ENCODE results near the gene PTPRM. TPM values are rescaled to one million over a fixed set of nuclear protein-coding genes. Genes with fewer than 3 reads are reported as not detected.

The PTPRM gene
- total RNA-seq, 1 donor from 2014 or later: 4.5 TPM

DNA sequence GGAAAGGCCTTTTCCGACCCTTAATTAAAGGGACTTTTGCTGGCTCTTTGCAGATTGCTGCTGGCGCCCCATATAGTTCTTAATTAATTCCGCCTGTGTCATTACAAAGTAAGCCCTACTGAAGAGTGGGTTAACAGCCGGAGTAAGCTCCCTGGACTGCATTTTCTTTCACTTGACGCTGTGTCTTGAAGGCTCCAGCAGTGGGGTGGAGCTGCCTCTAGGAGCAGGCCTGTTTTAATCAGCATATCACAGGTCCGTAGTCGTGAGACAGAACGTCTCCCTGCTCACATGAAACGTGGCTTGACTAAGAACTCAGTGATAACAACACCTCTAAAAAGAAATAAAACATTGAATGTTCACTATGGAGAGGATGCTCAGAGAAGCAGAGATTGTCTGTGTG lies 712.2 kb downstream of the PTPRM start:
- H3K4me3 Mint-ChIP-seq (ENCODE audit: low read depth): no peak overlapping the region
- H3K27ac Mint-ChIP-seq: no peak overlapping the region
- DNase-seq (ENCODE audit: low spot score): no peak
- H3K27me3 Mint-ChIP-seq (ENCODE audit: low read depth): no peaks in the 10 kb centered on the region
- no peaks in the 10 kb centered on the region for H3K9me3 Mint-ChIP-seq
- H3K4me1 Mint-ChIP-seq (ENCODE audit: low read depth): no peaks in the 10 kb centered on the region
- intact Hi-C loops (cut with micrococcal nuclease): no loop called here
- no peaks in the 10 kb centered on the region for H3K36me3 Mint-ChIP-seq (ENCODE audit: low read depth)

DNA sequence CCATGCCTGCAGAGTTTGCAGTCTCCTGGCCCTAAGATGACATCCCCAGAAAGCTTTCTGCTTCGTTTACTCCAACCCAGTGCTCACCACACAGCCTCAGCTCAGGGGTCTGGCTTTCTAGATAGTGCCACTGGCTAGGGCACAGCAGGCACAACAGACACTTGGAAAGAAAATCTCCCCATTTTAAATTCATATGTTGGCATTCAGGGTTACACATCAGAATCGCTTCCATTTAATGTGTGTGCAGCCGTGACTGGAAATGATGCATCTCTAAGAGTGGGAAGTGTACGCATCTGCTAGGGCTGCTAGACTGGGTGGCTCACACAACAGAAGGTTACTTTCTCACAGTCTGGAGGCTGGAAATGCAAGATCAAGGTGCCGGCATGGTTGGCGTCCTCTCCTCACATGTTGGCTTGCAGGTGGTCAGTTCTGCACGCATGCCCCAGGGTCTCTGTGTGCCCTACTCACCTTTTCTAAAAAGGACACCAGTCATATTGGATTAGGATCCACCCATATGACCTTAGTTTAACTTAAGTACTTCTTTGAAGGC lies 712.7 kb downstream of the PTPRM start:
- no peak overlapping the region for H3K4me3 Mint-ChIP-seq (ENCODE audit: low read depth)
- H3K9me3 Mint-ChIP-seq: no peaks in the 10 kb centered on the region
- intact Hi-C loops (cut with micrococcal nuclease): no loop called here
- H3K27me3 Mint-ChIP-seq (ENCODE audit: low read depth): no peaks in the 10 kb centered on the region
- DNase-seq (ENCODE audit: low spot score): no peak
- H3K27ac Mint-ChIP-seq: no peak overlapping the region
- no peaks in the 10 kb centered on the region for H3K4me1 Mint-ChIP-seq (ENCODE audit: low read depth)
- no peaks in the 10 kb centered on the region for H3K36me3 Mint-ChIP-seq (ENCODE audit: low read depth)

DNA sequence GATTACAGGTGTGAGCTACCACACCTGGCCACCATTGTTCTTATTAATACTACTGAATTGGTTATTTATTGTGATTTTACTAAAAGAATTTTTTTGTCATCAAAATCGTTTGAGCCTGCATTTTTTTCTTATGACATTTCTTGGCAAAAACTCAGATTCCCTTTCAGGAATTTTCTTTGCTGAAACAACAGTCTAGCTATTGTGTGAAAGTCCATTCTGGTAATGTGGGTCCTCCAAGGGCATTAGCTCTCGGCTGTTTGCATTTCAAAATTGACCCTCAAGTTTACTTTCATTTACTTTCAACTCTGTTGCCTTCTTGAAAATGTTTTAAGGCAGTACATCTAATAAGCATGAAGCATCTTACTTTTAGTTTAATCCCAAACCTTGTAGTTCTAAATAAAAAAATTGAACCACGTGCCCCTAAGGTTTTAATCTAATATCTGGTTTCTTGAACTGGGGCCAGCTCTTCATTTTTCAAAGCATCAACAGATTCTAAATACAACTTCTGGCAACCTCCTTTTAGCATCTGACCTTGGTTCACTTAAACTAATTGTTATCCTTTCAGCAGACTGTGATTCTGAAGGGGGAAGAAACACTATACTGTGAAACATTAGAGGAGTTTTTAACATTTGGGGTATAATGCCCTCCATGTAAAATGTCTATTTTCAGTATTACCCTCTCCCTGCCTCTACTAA lies 716.9 kb downstream of the PTPRM start:
- intact Hi-C loops (cut with micrococcal nuclease): no loop called here
- H3K4me3 Mint-ChIP-seq (ENCODE audit: low read depth): no peak overlapping the region
- H3K36me3 Mint-ChIP-seq (ENCODE audit: low read depth): no peaks in the 10 kb centered on the region
- H3K9me3 Mint-ChIP-seq: no peaks in the 10 kb centered on the region
- no peak for DNase-seq (ENCODE audit: low spot score)
- H3K27me3 Mint-ChIP-seq (ENCODE audit: low read depth): no peaks in the 10 kb centered on the region
- H3K4me1 Mint-ChIP-seq (ENCODE audit: low read depth): no peaks in the 10 kb centered on the region
- H3K27ac Mint-ChIP-seq: no peak overlapping the region

DNA sequence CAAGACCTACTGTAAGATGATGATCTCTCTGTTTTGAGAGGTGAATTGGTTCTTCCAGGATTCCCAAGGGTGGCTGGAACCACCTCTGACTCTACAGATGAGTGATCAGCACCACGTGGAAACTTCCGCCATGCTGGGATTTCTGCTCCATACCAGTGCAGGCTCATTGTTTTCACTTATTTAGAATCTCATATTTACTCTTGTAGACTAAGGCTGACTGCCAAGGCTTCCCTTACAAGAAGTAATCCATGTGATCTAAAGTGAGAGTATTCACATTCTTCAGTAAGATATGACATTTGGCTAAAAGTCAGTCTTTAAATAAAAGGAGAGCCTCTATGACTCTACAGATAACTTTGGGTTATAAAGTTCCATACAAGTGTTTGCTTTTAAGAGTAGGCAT lies 719.2 kb downstream of the PTPRM start:
- Mint-ChIP-seq H3K27ac (no peak overlapping the region), H3K27me3 (ENCODE audit: low read depth) (no peaks in the 10 kb centered on the region), H3K9me3 (no peaks in the 10 kb centered on the region), H3K4me3 (ENCODE audit: low read depth) (no peak overlapping the region), H3K4me1 (ENCODE audit: low read depth) (no peaks in the 10 kb centered on the region), H3K36me3 (ENCODE audit: low read depth) (no peaks in the 10 kb centered on the region)
- DNase-seq (ENCODE audit: low spot score): no peak
- intact Hi-C loops (cut with micrococcal nuclease): no loop called here

DNA sequence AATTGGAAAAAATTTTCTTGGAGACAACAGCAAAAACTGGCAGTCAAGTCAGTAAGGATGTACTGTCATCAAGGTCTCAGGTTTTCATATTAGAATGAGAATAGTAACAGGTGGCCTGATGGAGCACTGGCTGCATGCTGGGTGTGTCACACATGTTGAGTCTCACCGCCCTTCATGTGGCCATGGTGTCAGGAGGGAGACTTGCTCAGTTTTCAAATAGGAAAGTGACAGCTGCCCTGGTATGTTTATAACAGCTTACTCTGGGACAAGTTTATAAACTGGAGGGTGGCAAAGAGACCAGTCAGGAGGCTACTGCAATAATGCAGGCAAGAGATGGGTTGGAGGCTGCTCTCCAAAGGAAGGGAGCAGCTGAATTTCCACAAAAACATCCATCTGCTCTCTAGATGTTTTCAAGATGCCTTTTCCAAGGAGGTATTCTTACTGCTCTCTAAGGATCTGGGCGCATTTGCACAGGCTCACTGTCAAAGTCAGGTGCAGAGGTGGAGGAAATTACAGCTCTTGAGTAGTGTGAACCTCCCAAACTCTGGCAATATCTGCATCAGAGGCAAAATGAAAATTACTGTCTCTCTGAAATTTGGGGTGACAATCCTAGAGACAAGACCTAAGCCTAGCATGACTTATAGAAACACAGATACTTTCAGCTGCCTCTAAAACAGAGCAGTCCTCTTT lies 720.2 kb downstream of the PTPRM start:
- no peaks in the 10 kb centered on the region for H3K9me3 Mint-ChIP-seq
- H3K4me3 Mint-ChIP-seq (ENCODE audit: low read depth): no peak overlapping the region
- no peaks in the 10 kb centered on the region for H3K27me3 Mint-ChIP-seq (ENCODE audit: low read depth)
- intact Hi-C loops (cut with micrococcal nuclease): no loop called here
- no peak overlapping the region for H3K27ac Mint-ChIP-seq
- H3K36me3 Mint-ChIP-seq (ENCODE audit: low read depth): no peaks in the 10 kb centered on the region
- no peaks in the 10 kb centered on the region for H3K4me1 Mint-ChIP-seq (ENCODE audit: low read depth)
- no peak for DNase-seq (ENCODE audit: low spot score)

DNA sequence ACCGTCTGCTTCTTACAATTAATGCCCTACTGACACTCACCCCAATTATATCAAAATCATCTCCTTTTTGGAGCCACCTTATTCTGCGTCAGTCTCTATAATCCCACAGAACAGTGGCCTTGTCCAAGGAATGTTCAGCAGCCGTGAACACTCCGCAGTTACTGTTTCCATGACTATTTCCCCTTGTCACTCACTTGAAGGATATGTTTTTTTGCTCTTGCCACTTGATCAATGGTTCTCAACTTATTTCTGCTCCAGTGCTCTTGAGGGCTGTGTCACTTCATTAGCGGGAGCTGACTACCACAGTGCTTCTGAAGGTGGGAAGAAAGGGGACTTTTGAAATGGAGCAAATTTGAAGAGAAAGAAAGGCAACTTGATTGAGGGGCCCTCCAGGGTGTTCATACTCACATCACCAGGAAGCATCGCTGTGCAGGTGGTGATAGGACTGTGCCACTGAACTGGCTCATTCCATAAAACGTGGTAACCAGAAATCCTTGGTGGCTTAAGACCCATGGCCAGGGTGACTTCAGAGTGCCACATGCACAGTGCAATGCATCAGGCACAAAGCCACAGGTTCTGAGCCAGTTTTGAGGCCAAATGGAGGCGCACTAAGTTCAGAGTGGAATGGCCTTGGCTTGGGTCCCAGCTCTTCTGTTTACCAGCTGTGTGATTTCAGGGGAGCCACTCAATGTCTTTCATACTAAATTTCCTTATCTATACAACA lies 721.5 kb downstream of the PTPRM start:
- H3K27ac Mint-ChIP-seq: no peak overlapping the region
- H3K4me1 Mint-ChIP-seq (ENCODE audit: low read depth): no peaks in the 10 kb centered on the region
- intact Hi-C loops (cut with micrococcal nuclease): no loop called here
- H3K9me3 Mint-ChIP-seq: no peaks in the 10 kb centered on the region
- H3K4me3 Mint-ChIP-seq (ENCODE audit: low read depth): no peak overlapping the region
- H3K27me3 Mint-ChIP-seq (ENCODE audit: low read depth): no peaks in the 10 kb centered on the region
- no peak for DNase-seq (ENCODE audit: low spot score)
- no peaks in the 10 kb centered on the region for H3K36me3 Mint-ChIP-seq (ENCODE audit: low read depth)

DNA sequence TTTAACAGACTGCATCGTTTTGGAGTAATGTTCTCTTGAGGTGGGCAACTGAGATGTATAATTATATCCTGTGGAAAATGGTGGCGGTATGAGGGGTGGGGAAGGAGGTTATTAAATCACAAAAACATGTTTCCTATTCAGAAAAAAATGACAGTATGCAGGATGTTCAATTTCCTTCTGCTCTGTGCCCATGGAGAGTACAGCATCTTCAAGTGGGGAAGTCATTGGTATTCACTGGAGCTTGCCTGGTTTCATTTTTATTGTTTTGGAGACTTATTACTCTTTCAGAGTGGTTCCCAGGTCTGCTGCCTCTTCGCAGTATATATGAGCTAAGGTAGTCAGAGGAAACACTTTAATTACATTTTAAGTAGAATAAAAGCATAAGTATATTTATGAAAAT lies 723.3 kb downstream of the PTPRM start:
- no peak overlapping the region for H3K27ac Mint-ChIP-seq
- H3K36me3 Mint-ChIP-seq (ENCODE audit: low read depth): no peaks in the 10 kb centered on the region

DNA sequence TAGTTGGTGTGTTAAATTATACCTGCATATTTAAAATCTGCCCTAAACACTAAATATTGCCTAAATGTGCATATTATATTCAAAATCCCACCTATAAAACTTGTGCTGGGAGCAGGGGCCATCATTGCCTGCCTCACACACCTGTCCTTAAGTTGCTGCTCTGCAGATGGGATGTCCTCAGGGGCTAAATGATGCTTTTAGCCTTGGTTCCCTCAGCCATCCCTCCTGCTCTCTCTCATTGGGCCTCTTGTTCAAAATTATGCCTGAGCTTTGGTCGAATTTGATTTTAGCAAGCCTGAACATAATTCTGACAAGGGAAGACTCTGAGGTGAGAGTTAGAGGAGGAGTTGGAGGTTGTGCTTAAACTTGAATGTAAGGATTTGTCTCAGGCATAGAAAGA lies 723.8 kb downstream of the PTPRM start:
- Mint-ChIP-seq H3K4me3 (ENCODE audit: low read depth) (no peak overlapping the region), H3K4me1 (ENCODE audit: low read depth) (no peaks in the 10 kb centered on the region), H3K9me3 (no peaks in the 10 kb centered on the region), H3K27ac (no peak overlapping the region), H3K36me3 (ENCODE audit: low read depth) (no peaks in the 10 kb centered on the region), H3K27me3 (ENCODE audit: low read depth) (no peaks in the 10 kb centered on the region)
- intact Hi-C loops (cut with micrococcal nuclease): no loop called here
- DNase-seq (ENCODE audit: low spot score): no peak

More for the DNA sequence above, 723.3 kb downstream of the PTPRM start:
- Mint-ChIP-seq H3K4me1 (ENCODE audit: low read depth) (no peaks in the 10 kb centered on the region), H3K9me3 (no peaks in the 10 kb centered on the region), H3K4me3 (ENCODE audit: low read depth) (no peak overlapping the region), H3K27me3 (ENCODE audit: low read depth) (no peaks in the 10 kb centered on the region)
- no peak for DNase-seq (ENCODE audit: low spot score)
- intact Hi-C loops (cut with micrococcal nuclease): no loop called here

DNA sequence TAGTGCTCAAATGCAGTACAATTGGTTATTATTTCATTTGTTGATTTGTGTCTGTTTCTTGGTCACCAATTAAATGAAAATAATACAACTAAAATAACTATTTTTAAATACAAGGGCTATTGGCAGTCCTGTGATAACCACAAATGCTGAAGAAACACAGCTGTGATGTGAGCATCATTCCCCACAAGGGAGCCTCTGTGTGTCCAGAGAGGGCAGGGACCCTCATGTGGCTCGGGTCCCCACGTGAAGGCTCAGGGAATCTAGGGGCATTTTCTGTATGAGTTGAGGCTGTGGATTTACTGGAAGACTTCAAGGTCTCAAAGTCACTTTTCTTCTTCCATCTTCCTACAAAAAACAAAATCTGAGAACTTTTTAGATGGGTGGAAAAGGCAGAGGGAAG lies 726.1 kb downstream of the PTPRM start:
- Mint-ChIP-seq H3K27ac (no peak overlapping the region), H3K36me3 (ENCODE audit: low read depth) (no peaks in the 10 kb centered on the region), H3K4me1 (ENCODE audit: low read depth) (no peaks in the 10 kb centered on the region), H3K27me3 (ENCODE audit: low read depth) (no peaks in the 10 kb centered on the region), H3K9me3 (no peaks in the 10 kb centered on the region), H3K4me3 (ENCODE audit: low read depth) (no peak overlapping the region)
- intact Hi-C loops (cut with micrococcal nuclease): no loop called here
- DNase-seq (ENCODE audit: low spot score): no peak

DNA sequence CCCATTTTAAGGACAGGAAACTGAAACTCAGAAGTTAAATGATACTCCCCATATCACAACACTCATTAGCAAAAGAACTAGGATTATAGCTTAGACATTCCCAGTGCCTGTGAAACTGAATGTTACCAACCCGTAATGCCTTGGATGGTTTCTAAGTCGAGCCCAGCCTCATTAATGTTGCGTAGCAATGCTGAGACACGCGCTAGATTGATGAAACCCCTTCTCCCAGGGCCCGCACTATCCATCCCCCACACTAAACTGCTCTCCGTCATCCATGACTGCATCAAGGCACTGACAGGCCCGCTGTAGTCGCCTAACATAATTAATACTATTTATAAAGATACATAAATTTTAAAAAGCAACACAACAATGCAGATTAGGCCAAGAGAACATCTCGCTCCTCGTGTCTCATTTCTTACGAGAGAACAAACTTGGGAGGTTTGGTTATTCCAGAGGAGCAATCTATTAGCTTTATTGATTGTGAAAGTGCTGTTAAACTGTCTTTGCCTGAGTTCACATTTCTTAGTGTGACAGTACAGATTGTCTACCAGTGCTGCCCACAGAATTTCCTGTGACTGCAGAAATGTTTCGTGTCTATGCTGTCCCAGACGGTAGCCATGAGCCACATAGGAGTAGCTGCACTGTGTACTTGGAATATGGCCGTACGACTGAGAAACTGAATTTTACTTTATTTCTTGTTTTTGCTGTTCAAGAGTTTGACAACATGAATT lies 729.9 kb downstream of the PTPRM start:
- no peak overlapping the region for H3K27ac Mint-ChIP-seq
- intact Hi-C loops (cut with micrococcal nuclease): no loop called here
- no peaks in the 10 kb centered on the region for H3K36me3 Mint-ChIP-seq (ENCODE audit: low read depth)
- no peaks in the 10 kb centered on the region for H3K4me1 Mint-ChIP-seq (ENCODE audit: low read depth)
- no peaks in the 10 kb centered on the region for H3K9me3 Mint-ChIP-seq
- H3K4me3 Mint-ChIP-seq (ENCODE audit: low read depth): no peak overlapping the region
- H3K27me3 Mint-ChIP-seq (ENCODE audit: low read depth): no peaks in the 10 kb centered on the region
- DNase-seq (ENCODE audit: low spot score): no peak

DNA sequence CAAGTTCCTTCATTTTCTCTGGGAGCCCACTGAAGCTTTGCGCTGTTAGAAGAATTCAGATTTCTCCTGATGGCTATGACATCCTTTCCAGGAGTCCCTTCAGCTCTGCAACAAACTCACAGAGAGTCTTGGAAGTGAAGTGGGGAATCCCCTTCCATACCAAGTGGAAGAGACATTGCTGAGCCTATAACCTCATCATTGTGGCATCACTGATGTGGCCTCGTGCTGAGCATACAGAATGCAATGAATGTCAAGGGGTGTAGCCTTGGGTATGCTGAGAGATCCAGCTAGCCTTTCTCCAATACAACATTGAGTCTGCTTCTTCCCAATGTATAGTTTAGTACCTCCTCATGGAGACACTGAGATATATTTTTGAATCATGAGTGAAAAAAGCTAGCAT lies 731.1 kb downstream of the PTPRM start:
- Mint-ChIP-seq H3K27ac (no peak overlapping the region), H3K27me3 (ENCODE audit: low read depth) (no peaks in the 10 kb centered on the region), H3K4me3 (ENCODE audit: low read depth) (no peak overlapping the region), H3K4me1 (ENCODE audit: low read depth) (no peaks in the 10 kb centered on the region), H3K9me3 (no peaks in the 10 kb centered on the region), H3K36me3 (ENCODE audit: low read depth) (no peaks in the 10 kb centered on the region)
- no peak for DNase-seq (ENCODE audit: low spot score)
- intact Hi-C loops (cut with micrococcal nuclease): no loop called here

DNA sequence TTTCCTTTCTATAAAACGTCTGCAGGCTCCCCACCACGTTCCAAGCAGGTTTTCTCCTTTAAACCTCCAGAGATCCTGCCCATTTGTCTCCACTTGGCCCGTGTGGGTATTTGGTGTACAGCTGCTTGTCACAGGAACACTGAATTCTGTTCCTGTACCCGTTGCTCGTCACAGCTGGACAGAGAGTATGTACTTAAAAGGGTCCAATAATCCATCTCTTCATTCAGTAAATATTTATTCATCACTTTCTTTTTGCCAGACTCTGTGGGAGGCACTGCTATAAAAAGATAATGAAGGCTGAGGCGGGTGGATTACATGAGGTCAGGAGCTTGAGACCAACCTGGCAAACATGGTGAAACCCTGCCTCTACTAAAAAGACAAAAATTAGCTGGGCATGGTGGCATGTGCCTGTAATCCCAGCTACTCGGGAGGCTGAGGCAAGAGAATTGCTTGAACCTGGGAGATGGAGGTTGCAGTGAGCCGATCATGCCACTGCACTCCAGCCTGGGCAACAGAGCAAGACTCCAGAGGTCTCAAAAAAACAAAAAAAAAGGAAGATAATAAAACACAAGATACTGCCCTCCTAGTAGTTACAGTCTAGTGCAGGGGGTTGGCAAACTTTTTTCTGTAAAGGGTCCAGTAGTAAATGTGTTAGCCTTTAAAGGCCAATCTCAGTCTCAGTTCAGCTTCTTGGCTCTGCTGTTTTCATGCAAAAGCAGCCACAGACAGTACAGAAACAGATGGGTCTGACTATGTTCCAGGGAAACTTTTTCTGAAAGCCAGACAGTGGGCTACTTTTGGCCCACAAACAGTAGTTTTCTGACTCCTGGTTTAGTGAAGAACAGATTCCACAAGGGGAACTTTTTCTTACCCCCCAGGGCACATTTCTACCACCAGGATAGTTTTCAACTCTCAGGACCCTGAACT lies 732.2 kb downstream of the PTPRM start:
- no peaks in the 10 kb centered on the region for H3K27me3 Mint-ChIP-seq (ENCODE audit: low read depth)
- no peaks in the 10 kb centered on the region for H3K9me3 Mint-ChIP-seq
- H3K36me3 Mint-ChIP-seq (ENCODE audit: low read depth): no peaks in the 10 kb centered on the region
- H3K27ac Mint-ChIP-seq: no peak overlapping the region
- H3K4me1 Mint-ChIP-seq (ENCODE audit: low read depth): no peaks in the 10 kb centered on the region
- intact Hi-C loops (cut with micrococcal nuclease): no loop called here
- no peak for DNase-seq (ENCODE audit: low spot score)
- H3K4me3 Mint-ChIP-seq (ENCODE audit: low read depth): no peak overlapping the region

All from activated T-helper 2 cell treated with anti-CD3 and anti-CD28 coated beads, Interferon-gamma antibody, Interleukin-2, Interleukin-4, amounts not matched to agents 10 μg/mL and 5 μg/mL and 100 μg/mL, durations not matched to agents 14 hours and 24 hours and 36 hours (primary cell).